Fibroblast of lung (primary cell): Measurements from ENCODE around the gene GRB7. TPM values are rescaled to one million over a fixed set of nuclear protein-coding genes. Genes with fewer than 3 reads are reported as not detected.

Source experiments
- DNase-seq, 2 donors: peaks; one replicate each; pipeline versions ENCODE4 v3.0.0 to v3.0.0-alpha.2; 2010; ENCODE audit warnings: low read depth in 2 of 2
- H2AFZ ChIP-seq: 2 replicates; pipeline ENCODE4 v1.5.1; 2012; ENCODE audit warnings: low read length, control low read depth, inconsistent platforms
- H3K27ac ChIP-seq: 2 replicates; pipeline ENCODE4 v1.5.1; 2011; ENCODE audit warnings: low read length, control low read depth; ENCODE audit not compliant: insufficient read depth
- H3K27me3 ChIP-seq: 2 replicates; pipeline ENCODE4 v1.5.1; 2011; ENCODE audit warnings: mild to moderate bottlenecking, low read length; ENCODE audit not compliant: control insufficient read depth, insufficient read depth
- H3K36me3 ChIP-seq: 2 replicates; pipeline ENCODE4 v1.5.1; 2011; ENCODE audit warnings: low read length; ENCODE audit not compliant: control insufficient read depth, insufficient read depth
- H3K4me1 ChIP-seq: 2 replicates; pipeline ENCODE4 v1.5.1; 2011; ENCODE audit warnings: low read length; ENCODE audit not compliant: control insufficient read depth, insufficient read depth; ENCODE audit errors: extremely low read depth
- H3K4me2 ChIP-seq: 2 replicates; pipeline ENCODE4 v1.5.1; 2011; ENCODE audit warnings: low read length, control low read depth; ENCODE audit not compliant: insufficient read depth; ENCODE audit errors: extremely low read depth
- H3K4me3 ChIP-seq, 4 experiments: fragments of 200-600 bp in 1 of 4; sonication (generic) in 1 of 4; replicated peaks in 1 of 4; 2 replicates each; pipeline ENCODE4 v1.5.1; 2011 to 2016; ENCODE audit warnings: low read length in 4 of 4, low read depth in 3 of 4, mild to moderate bottlenecking in 3 of 4, control low read depth in 2 of 4, inconsistent platforms in 1 of 4, mixed read lengths in 1 of 4; ENCODE audit not compliant: insufficient read depth in 1 of 4; ENCODE audit errors: control extremely low read depth in 1 of 4
- H3K79me2 ChIP-seq: 2 replicates; pipeline ENCODE4 v1.5.1; 2012; ENCODE audit warnings: mild to moderate bottlenecking, low read length, inconsistent platforms; ENCODE audit not compliant: control insufficient read depth, insufficient read depth
- H3K9ac ChIP-seq: 2 replicates; pipeline ENCODE4 v1.5.1; 2011; ENCODE audit warnings: mild to moderate bottlenecking, low read length, control low read depth; ENCODE audit not compliant: insufficient read depth
- H3K9me3 ChIP-seq: 2 replicates; pipeline ENCODE4 v1.5.1; 2012; ENCODE audit warnings: low read depth, low read length; ENCODE audit not compliant: control insufficient read depth, insufficient read depth
- H4K20me1 ChIP-seq: 2 replicates; pipeline ENCODE4 v1.5.1; 2011; ENCODE audit warnings: low read length; ENCODE audit not compliant: control insufficient read depth, insufficient read depth; ENCODE audit errors: extremely low read depth
- EZH2 ChIP-seq: IDR thresholded peaks from 2 replicates; pipeline ENCODE4 v1.5.1; 2012; ENCODE audit warnings: low read length, control low read depth, mild to moderate bottlenecking; ENCODE audit errors: missing control alignments
- polyA plus RNA-seq, 2 donors: library from polyadenylated mRNA; depleted of rRNA in 1 of 2; stranded (reverse) in 1 of 2; unstranded in 1 of 2; fragments of >200 nt; gene quantifications; 2 replicates each; pipeline ENCODE4 v1.2.1, GENCODE V29; 2011 to 2012; ENCODE audit warnings: missing spikeins in 1 of 2
- total RNA-seq: library from RNA; depleted of rRNA; stranded (reverse); fragments of >200 nt; gene quantifications from 2 replicates; pipeline ENCODE4 v1.2.1, GENCODE V29; 2014
- TF ChIP-seq, protein P1 (sequence below), 2 donors: IDR thresholded peaks in 1 of 2; conservative IDR thresholded peaks in 1 of 2; 1 replicate in 1 of 2; 2 replicates in 1 of 2; pipeline ENCODE4 v1.5.1; 2011 to 2012; ENCODE audit warnings: low read length in 2 of 2, control low read depth in 1 of 2, inconsistent platforms in 1 of 2, low read depth in 1 of 2, mild to moderate bottlenecking in 1 of 2

Gene GRB7
- total and polyA plus RNA-seq, 2 donors (not counting 1 experiment from before 2014, with no cell fraction given), result under 0.01 to 0.07 TPM

DNA sequence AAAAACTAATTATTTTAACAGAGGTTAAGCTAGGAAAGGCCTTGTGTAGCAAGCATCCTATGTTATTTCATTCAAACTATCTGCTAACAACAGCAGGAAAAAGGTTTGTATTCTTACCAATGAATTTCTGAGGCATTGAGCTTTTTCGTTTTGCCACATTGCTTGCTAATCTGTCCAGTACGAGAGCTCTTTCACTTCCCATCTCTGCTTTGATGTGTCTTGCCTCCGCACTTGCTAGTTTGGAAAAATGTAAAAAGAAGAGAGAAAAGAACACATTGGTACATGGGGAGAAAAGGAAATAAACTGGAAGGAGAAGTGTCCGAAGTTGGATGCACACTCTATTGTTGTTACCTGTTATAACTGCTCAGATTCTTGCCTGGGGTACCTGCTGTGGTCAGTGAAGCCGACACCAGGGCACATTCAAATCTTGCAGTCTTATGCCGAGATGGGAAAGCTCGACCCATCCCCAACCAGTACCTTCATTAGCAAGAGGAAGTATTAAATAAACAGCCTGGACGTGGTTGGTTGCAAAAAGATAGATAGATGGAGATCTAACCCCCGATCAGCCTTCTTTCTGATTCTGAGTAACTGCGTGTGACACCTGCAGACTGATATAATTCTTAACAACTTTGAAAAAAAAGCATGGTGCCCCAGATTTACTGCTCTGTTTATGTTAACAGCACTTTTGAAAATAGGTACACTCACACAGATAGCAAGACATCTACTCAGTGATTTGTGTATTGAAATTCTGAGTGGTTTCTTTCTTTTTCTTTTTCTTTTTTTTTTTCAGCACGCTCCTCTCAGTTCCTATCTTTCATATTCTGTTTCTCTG lies 40.0 kb downstream of the GRB7 start:
- Histone ChIP-seq H4K20me1 (no peaks in the 10 kb centered on the region), H2AFZ (no peak overlapping the region), H3K4me2 (no peak overlapping the region), H3K27ac (no peak overlapping the region), H3K36me3 (no peaks in the 10 kb centered on the region), H3K4me3 (no peak overlapping the region), H3K9me3 (no peaks in the 10 kb centered on the region), H3K4me1 (no peaks in the 10 kb centered on the region), H3K9ac (no peak overlapping the region), H3K27me3 (peaks cover 21% of the 10 kb centered on the region), H3K79me2 (no peaks in the 10 kb centered on the region)
- TF ChIP-seq, protein P1, sequence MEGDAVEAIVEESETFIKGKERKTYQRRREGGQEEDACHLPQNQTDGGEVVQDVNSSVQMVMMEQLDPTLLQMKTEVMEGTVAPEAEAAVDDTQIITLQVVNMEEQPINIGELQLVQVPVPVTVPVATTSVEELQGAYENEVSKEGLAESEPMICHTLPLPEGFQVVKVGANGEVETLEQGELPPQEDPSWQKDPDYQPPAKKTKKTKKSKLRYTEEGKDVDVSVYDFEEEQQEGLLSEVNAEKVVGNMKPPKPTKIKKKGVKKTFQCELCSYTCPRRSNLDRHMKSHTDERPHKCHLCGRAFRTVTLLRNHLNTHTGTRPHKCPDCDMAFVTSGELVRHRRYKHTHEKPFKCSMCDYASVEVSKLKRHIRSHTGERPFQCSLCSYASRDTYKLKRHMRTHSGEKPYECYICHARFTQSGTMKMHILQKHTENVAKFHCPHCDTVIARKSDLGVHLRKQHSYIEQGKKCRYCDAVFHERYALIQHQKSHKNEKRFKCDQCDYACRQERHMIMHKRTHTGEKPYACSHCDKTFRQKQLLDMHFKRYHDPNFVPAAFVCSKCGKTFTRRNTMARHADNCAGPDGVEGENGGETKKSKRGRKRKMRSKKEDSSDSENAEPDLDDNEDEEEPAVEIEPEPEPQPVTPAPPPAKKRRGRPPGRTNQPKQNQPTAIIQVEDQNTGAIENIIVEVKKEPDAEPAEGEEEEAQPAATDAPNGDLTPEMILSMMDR (conservative IDR thresholded peaks at IDR 0.05 in 1 of 2, IDR thresholded peaks at IDR 0.05 in 1 of 2; ENCODE audit: low read depth in 1 of 2, low read length in 2 of 2), result no peak
- no peak for TF ChIP-seq EZH2
- no peak for DNase-seq

DNA sequence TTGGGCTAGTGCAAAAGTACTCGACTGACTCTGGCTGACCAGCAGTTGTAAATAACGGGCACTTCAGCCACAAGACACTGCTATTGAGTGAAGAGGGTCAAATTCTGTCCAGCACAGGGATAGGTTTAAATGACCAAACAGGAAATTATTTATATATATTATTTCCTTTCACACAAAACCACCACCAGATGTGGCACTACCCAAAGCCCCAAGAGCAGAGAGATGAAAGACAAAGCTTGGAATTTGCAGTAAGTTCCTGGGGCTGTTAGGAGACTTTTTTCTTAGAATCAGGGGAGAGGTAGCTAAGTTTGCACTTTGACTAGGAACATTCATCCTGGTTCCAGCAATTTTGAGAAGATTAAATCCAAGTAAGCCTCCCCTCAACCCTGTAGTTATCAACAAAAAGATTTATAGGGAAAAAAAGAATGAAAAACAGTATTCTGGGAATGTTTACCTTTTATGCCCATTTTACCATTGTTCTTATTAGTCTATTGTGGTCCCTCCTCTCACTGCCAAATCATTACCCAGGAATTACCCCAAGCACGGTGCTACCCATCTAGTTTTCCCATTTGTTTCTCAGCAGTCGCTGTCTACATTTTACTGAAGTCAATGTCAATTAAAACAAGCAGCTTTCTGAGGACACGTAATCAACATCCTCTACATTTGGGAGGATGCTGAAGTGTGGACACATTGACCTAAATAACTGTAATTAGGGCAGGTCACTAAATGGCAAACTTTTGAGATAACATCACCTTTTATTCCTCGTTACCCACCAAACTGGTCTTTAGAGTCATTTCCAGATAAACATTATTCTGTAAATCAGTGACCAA lies 43.5 kb downstream of the GRB7 start:
- TF ChIP-seq EZH2, result no peak
- TF ChIP-seq, protein P1 (conservative IDR thresholded peaks at IDR 0.05 in 1 of 2, IDR thresholded peaks at IDR 0.05 in 1 of 2; ENCODE audit: low read depth in 1 of 2, low read length in 2 of 2), result no peak
- H4K20me1 ChIP-seq, result no peaks in the 10 kb centered on the region
- H3K27me3 ChIP-seq, result peaks cover 17% of the 10 kb centered on the region
- no peaks in the 10 kb centered on the region for H3K9me3 ChIP-seq
- H3K4me1 ChIP-seq, result no peaks in the 10 kb centered on the region
- no peak overlapping the region for H3K9ac ChIP-seq
- H3K36me3 ChIP-seq, result no peaks in the 10 kb centered on the region
- no peak for DNase-seq
- no peak overlapping the region for H2AFZ ChIP-seq
- no peaks in the 10 kb centered on the region for H3K79me2 ChIP-seq
- H3K27ac ChIP-seq, result no peak overlapping the region
- H3K4me2 ChIP-seq, result no peak overlapping the region
- no peak overlapping the region for H3K4me3 ChIP-seq

DNA sequence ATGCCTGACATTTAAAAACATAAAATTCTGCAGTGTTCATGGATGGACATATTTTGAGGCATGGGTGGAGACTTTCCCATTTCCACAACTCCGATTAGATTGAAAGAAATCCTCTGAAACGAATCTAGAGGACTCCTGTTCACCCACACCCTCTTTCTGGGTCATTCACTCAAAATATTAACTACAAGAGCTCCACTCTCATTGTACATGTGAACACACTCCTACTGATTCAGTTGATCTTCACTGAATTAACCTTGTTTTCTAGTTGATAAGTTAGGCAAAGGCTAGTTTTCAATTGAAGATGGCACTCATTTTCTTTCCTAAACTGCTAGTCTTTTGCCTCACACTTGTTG lies 44.1 kb downstream of the GRB7 start:
- H3K79me2 ChIP-seq, result no peaks in the 10 kb centered on the region
- H3K4me2 ChIP-seq, result no peak overlapping the region
- H3K4me1 ChIP-seq, result no peaks in the 10 kb centered on the region
- no peak overlapping the region for H3K4me3 ChIP-seq
- H4K20me1 ChIP-seq, result no peaks in the 10 kb centered on the region
- H3K27me3 ChIP-seq, result peaks cover 17% of the 10 kb centered on the region
- no peaks in the 10 kb centered on the region for H3K36me3 ChIP-seq
- H3K27ac ChIP-seq, result no peak overlapping the region
- TF ChIP-seq, protein P1 (conservative IDR thresholded peaks at IDR 0.05 in 1 of 2, IDR thresholded peaks at IDR 0.05 in 1 of 2; ENCODE audit: low read depth in 1 of 2, low read length in 2 of 2), result no peak
- TF ChIP-seq EZH2, result no peak
- no peak overlapping the region for H3K9ac ChIP-seq
- no peak for DNase-seq
- no peaks in the 10 kb centered on the region for H3K9me3 ChIP-seq
- H2AFZ ChIP-seq, result no peak overlapping the region
